Caco-2 (cell line): Measurements from ENCODE around the gene ANKRD34C. TPM values are rescaled to one million over a fixed set of nuclear protein-coding genes. Genes with fewer than 3 reads are reported as not detected.

Source experiments
- BruUV-seq: library from RNA; stranded (reverse); fragments of 400-500 nt; replicated peaks from 2 replicates; lab custom pipeline; 2021; lab: Mats Ljungman, UMichigan
- CTCF ChIA-PET: fragments of 300-600 bp; sonication (Branson Sonifier 250); formaldehyde crosslinking; loops from one replicate; lab custom pipeline; 2022; ENCODE audit warnings: antibody characterized with exemption; lab: Charles Lee
- POLR2A ChIA-PET: fragments of 300-600 bp; sonication (Branson Sonifier 250); formaldehyde crosslinking; loops from one replicate; lab custom pipeline; 2022; ENCODE audit warnings: antibody characterized with exemption; lab: Charles Lee
- DNase-seq, 2 experiments: peaks; one replicate each; pipeline versions ENCODE4 v3.0.0 to v3.0.0-alpha.2; 2020 to 2022
- H3K27me3 ChIP-seq: replicated peaks from 2 replicates; pipeline ENCODE4 v1.6.0; 2011; ENCODE audit warnings: low read length; ENCODE audit not compliant: control insufficient read depth, insufficient read depth
- H3K36me3 ChIP-seq: 2 replicates; pipeline ENCODE4 v1.5.1; 2011; ENCODE audit warnings: low read length; ENCODE audit not compliant: control insufficient read depth, insufficient read depth
- H3K4me1 ChIP-seq: fragments of 250-450 bp; sonication (Bioruptor Pico); 2 replicates; pipeline ENCODE4 v1.5.1; 2020; ENCODE audit warnings: mild to moderate bottlenecking
- H3K4me3 ChIP-seq: 2 replicates; pipeline ENCODE4 v1.5.1; 2011; ENCODE audit warnings: low read depth, mild to moderate bottlenecking, control low read depth, low read length
- H3K9me3 ChIP-seq: fragments of 250-450 bp; sonication (Bioruptor Pico); 2 replicates; pipeline ENCODE4 v1.5.1; 2020; ENCODE audit warnings: mild to moderate bottlenecking, moderate library complexity
- H3K27ac Mint-ChIP-seq: one replicate; pipeline ENCODE4 v1.8.0; 2022; ENCODE audit warnings: mixed read lengths; ENCODE audit not compliant: unreplicated experiment
- H3K27me3 Mint-ChIP-seq: one replicate; pipeline ENCODE4 v1.8.0; 2022; ENCODE audit warnings: mixed read lengths; ENCODE audit not compliant: insufficient read depth, unreplicated experiment
- H3K36me3 Mint-ChIP-seq: one replicate; pipeline ENCODE4 v1.8.0; 2022; ENCODE audit warnings: mild to moderate bottlenecking, mixed read lengths; ENCODE audit not compliant: insufficient read depth, unreplicated experiment
- H3K4me1 Mint-ChIP-seq: one replicate; pipeline ENCODE4 v1.8.0; 2022; ENCODE audit warnings: low read depth, mixed read lengths; ENCODE audit not compliant: unreplicated experiment
- H3K4me3 Mint-ChIP-seq: one replicate; pipeline ENCODE4 v1.8.0; 2022; ENCODE audit warnings: mild to moderate bottlenecking, moderate library complexity, mixed read lengths; ENCODE audit not compliant: unreplicated experiment
- H3K9me3 Mint-ChIP-seq: one replicate; pipeline ENCODE4 v1.8.0; 2022; ENCODE audit warnings: mixed read lengths; ENCODE audit not compliant: unreplicated experiment
- CTCF ChIP-seq, 2 experiments: fragments of 200-600 bp in 1 of 2; IDR thresholded peaks; 1 replicate in 1 of 2; 2 replicates in 1 of 2; pipeline versions ENCODE4 v1.5.1 to v1.8.0; 2011 to 2022; ENCODE audit warnings: antibody characterized with exemption in 1 of 2, control low read depth in 1 of 2, inconsistent platforms in 1 of 2, low read depth in 1 of 2, low read length in 1 of 2, mild to moderate bottlenecking in 1 of 2, moderate library complexity in 1 of 2; ENCODE audit not compliant: insufficient read depth in 1 of 2, severe bottlenecking in 1 of 2, unreplicated experiment in 1 of 2
- intact Hi-C: fragments of 100-400 bp; cut with micrococcal nuclease; formaldehyde crosslinking; loops from one replicate; pipeline ENCODE4 v1.10.0; 2022; ENCODE audit not compliant: unreplicated experiment
- total RNA-seq: library from RNA; stranded (reverse); gene quantifications from 2 replicates; pipeline ENCODE4 v1.2.3, GENCODE V29; 2022

ANKRD34C gene
- total RNA-seq, 1 experiment from 2014 or later = not detected

DNA sequence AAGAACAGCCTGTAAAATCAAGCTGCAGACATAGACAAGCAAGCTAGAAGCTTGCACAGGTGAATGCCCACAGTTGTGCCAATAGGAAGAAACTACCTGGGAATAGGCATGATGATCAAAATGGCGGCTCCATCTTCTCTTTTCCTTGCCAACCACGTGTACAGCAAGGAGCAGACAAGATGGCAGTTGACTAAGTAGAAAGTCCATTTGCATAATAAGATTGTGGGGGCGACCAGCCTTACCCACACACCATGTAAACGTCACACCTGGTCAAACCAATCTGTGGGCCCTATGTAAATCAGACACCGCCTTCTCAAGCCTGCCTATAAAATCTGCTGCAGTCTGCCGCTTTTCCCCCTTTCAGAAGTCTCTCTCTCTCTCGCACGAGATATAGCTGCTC is 25.1 kb upstream of the ANKRD34C start:
- Histone ChIP-seq H3K36me3 (no peaks in the 10 kb centered on the region), H3K27me3 (no peaks in the 10 kb centered on the region), H3K4me3 (no peak overlapping the region), H3K4me1 (no peaks in the 10 kb centered on the region), H3K9me3 (no peaks in the 10 kb centered on the region)
- ChIA-PET CTCF (no interaction called here), POLR2A (no interaction called here)
- H3K4me3 Mint-ChIP-seq = no peak overlapping the region
- intact Hi-C loops = no loop called here
- peaks cover 14% of the 10 kb centered on the region for H3K27me3 Mint-ChIP-seq
- no peaks in the 10 kb centered on the region for H3K36me3 Mint-ChIP-seq
- DNase-seq = no peak
- BruUV-seq = no TSS peak
- no peak overlapping the region for H3K27ac Mint-ChIP-seq
- TF ChIP-seq CTCF (IDR thresholded peaks at IDR 0.05; ENCODE audit: insufficient read depth in 1 of 2, low read depth in 1 of 2, low read length in 1 of 2, severe bottlenecking in 1 of 2, unreplicated experiment in 1 of 2) = no peak
- H3K9me3 Mint-ChIP-seq = no peaks in the 10 kb centered on the region
- no peaks in the 10 kb centered on the region for H3K4me1 Mint-ChIP-seq

GRCh38 chr15:79261836-79262235 is 20.7 kb upstream of the ANKRD34C start:
- Histone ChIP-seq H3K9me3 (no peaks in the 10 kb centered on the region), H3K36me3 (no peaks in the 10 kb centered on the region), H3K27me3 (no peaks in the 10 kb centered on the region), H3K4me1 (no peaks in the 10 kb centered on the region), H3K4me3 (no peak overlapping the region)
- Mint-ChIP-seq H3K9me3 (no peaks in the 10 kb centered on the region), H3K4me3 (no peak overlapping the region), H3K27me3 (peaks cover 14% of the 10 kb centered on the region), H3K36me3 (no peaks in the 10 kb centered on the region), H3K4me1 (no peaks in the 10 kb centered on the region), H3K27ac (no peak overlapping the region)
- ChIA-PET POLR2A (no interaction called here), CTCF (no interaction called here)
- intact Hi-C loops = loop anchor here (5.0 kb wide), 1 partner anchor 670 kb away; no protein-coding TSS in a partner anchor
- no peak for TF ChIP-seq CTCF (IDR thresholded peaks at IDR 0.05; ENCODE audit: insufficient read depth in 1 of 2, low read depth in 1 of 2, low read length in 1 of 2, severe bottlenecking in 1 of 2, unreplicated experiment in 1 of 2)
- BruUV-seq = no TSS peak
- DNase-seq = no peak

GRCh38 chr15:79265167-79265566 is 17.4 kb upstream of the ANKRD34C start:
- CTCF ChIA-PET = no interaction called here
- no peak overlapping the region for H3K27ac Mint-ChIP-seq
- H3K9me3 Mint-ChIP-seq = no peaks in the 10 kb centered on the region
- H3K27me3 ChIP-seq = no peaks in the 10 kb centered on the region
- no peaks in the 10 kb centered on the region for H3K36me3 ChIP-seq
- peaks cover 14% of the 10 kb centered on the region for H3K27me3 Mint-ChIP-seq
- intact Hi-C loops = no loop called here
- BruUV-seq = no TSS peak
- no peaks in the 10 kb centered on the region for H3K36me3 Mint-ChIP-seq
- no peak for TF ChIP-seq CTCF (IDR thresholded peaks at IDR 0.05; ENCODE audit: insufficient read depth in 1 of 2, low read depth in 1 of 2, low read length in 1 of 2, severe bottlenecking in 1 of 2, unreplicated experiment in 1 of 2)
- POLR2A ChIA-PET = no interaction called here
- no peak overlapping the region for H3K4me3 ChIP-seq
- DNase-seq = no peak
- H3K4me1 ChIP-seq = no peaks in the 10 kb centered on the region
- no peaks in the 10 kb centered on the region for H3K4me1 Mint-ChIP-seq
- H3K4me3 Mint-ChIP-seq = no peak overlapping the region
- no peaks in the 10 kb centered on the region for H3K9me3 ChIP-seq
